CD4-positive, alpha-beta T cell treated with Interleukin-2 at 100 ng/mL for 4 hours (primary cell): Measurements from ENCODE around the gene MAPK4.
"Not testable (repeated sequence)": the region's sequence is repeated elsewhere in the genome, so short reads cannot be mapped to it uniquely, and the experiment has no call there.

Source experiments
- DNase-seq: peaks from one replicate; pipeline ENCODE4 v3.0.0-alpha.2; 2020; ENCODE audit warnings: low spot score

MAPK4 gene

DNA sequence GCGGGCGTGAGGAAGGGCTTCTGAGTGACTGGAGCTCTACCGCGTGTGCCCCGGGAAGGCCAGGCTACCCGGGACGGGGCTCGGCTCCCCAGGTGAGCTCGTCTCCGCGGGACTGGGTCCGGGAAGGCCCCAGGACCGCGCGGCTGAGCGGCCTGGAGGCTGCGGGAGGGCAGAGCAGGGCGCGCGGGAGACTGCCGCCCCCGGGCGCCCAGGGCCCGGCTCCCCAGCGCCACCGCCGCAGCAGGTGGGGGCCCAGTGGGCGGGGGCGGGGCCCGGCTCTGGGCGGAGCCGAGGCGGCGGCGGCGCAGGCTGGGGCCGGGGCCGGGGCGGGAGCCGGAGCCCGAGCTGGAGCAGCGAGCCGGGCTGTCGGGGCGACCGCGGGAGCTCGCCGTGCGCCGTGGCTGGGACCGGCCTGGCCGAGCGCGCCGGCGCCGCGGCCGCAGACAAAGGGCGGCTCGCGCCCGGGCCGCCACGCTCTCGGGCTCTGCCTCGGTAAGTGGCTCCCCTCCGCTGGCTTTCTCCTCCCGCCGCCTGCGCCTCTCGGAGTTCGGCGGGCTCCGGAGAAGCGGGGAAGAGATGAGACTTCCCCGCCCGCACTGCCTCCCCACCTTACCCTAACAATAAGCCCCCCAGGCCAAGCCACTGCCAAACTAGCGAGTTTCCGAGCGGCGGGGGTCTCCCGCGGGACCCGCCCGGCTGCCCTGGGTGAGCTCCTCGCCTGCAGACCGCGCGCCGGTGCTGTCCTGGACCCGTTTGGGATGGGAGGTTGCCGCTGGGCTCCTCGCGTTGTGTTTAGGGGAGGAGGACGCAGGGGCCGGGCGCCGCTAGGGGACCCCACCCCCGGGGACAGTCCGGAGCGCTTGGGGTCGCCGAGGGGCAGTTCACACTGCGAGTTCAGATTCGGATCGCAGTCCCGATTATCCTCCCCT lies at the start of gene MAPK4:
Gene MAPK4, plus strand, starts transcription at position 336 of the 929 bp plus-strand sequence. CDS start 103,872 bp downstream, outside the sequence.
- DNase-seq = no peak

GRCh38 chr18:50517277-50517676 lies 42.6 kb upstream of the MAPK4 start:
- DNase-seq = not testable (repeated sequence)

- DNase-seq = no peak
Observed at GRCh38 chr18:50518787-50519546, 40.9 kb upstream of the MAPK4 start.

DNA sequence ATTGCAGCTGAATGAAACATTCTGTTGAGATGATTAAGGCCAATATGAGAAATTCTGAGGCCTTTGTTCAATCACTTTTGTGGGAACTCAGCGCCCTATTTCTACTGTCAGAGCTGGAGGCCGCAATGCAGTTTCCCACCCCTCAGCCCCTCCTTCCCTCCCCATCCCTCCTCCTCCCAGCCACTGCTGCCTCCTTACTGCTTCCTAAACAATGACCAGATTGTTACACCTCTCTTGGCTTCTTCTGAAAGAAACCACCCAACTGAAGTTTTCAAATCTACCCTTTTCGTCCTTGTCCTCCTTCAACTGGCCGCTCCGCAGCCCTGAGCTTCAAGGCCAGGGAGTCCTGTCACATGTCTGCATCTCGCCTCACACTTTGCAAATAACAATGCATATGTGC lies 36.7 kb upstream of the MAPK4 start:
- no peak for DNase-seq

DNA sequence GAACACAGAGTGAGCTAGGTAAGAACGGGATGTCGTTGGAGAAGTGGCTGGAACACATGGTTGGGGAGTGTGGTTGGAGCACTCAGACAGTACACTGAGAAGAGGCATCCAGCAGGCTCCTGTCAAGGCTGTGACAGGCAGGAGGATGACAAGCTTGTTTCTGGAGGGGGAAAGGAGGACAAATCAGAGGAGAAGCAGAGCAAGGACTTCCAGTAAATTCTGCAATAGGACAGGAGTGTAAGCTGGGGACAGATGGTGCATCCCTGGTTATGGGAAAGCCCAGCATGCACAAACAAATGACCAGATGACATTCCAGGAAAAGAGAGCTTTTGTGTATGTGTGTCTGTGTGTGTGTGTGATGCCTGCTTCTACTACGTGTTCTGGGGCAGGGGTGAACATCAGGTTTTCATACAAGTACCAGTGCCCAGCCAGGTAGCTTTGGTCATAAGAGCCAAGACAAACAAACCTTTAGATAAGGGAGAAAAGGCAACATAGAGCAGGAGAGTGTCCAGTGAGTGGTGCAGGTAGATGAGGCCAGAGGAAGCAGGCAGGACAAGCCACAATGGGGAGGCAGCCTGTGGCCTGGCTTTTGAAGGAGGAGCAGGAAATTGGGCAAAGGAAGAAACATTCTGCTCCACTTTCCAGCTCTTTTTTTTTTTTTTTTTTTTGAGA lies 32.1 kb upstream of the MAPK4 start:
- DNase-seq = no peak

DNA sequence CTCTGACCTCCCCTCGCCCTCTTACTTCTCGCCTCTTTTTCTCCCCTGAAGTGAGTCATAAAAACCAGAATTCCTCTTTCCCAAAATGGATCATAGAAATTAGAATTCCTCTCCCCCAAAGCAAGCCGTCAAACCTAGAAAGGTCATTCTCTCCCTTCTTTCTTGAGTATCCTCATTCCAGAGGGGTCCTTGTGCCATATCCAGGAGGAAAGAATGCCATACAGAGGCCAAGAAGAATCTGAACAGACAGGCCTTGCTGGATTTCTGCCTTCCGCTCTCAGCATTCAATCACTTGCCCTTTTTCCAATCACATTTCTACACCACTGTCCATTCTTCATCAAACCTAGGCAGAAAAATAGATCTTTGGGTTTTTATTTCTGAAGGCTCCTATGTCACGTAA lies 31.1 kb upstream of the MAPK4 start:
- no peak for DNase-seq

- DNase-seq = not testable (repeated sequence)
Observed at GRCh38 chr18:50533822-50534221, 26.1 kb upstream of the MAPK4 start.

DNA sequence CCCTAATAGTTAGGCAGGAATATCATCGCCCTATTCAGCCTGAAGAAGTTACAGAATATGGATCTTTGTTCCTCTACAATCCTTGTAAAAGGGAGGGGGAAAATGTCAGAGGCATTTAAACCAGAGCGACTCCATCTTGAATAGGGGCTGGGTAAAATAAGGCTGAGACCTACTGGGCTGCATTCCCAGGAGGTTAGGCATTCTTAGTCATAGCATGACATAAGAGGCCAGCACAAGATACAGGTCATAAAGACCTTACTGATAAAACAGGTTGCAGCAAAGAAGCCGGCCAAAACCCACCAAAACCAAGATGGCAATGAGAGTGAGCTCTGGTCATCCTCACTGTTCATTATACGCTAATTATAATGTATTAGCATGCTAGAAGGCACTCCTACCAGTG lies 15.4 kb upstream of the MAPK4 start:
- not testable (repeated sequence) for DNase-seq

DNA sequence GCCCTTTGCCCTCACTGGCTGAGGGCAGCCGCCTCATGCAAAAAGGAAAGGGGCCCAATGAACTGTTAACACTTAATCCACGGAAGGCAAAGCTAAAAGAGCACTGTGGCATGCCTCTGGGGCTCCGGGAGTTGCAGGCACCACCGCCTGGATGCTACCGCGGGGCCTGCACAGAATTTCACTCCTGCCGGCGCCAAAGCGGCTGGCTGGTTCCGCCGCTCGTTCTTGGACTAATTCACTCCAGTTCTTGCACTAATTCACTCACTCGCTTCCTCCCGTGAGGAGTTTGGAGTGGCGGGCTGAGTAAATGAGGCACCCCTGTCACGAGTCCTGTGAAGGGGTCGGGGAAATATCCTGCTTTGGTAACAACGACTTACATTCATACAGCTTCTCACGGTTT lies 14.0 kb upstream of the MAPK4 start:
- DNase-seq = no peak

DNA sequence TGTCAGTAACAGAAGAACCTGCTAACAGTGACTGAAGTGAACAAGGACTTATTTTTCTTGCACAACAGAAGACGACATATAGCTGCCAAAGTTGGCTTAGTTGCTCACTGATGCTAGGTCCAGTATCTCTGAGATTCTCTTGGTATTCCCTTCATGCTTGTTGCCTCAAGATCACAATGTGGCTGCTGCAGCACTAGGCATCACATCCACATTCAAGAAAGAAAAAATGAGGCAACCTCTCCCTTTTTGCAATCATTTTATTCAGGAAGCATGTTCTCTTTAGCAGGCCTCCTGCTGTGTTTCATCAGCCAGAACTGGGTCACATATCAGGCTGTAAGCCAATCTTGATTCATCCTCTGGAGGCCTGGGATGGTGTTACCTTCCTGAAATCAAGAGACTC lies 11.7 kb upstream of the MAPK4 start:
- DNase-seq = no peak

- DNase-seq = not testable (repeated sequence)
Observed at GRCh38 chr18:50551651-50552050, 8.2 kb upstream of the MAPK4 start.

GRCh38 chr18:50558157-50558556 lies 1.7 kb upstream of the MAPK4 start:
- DNase-seq = no peak

DNA sequence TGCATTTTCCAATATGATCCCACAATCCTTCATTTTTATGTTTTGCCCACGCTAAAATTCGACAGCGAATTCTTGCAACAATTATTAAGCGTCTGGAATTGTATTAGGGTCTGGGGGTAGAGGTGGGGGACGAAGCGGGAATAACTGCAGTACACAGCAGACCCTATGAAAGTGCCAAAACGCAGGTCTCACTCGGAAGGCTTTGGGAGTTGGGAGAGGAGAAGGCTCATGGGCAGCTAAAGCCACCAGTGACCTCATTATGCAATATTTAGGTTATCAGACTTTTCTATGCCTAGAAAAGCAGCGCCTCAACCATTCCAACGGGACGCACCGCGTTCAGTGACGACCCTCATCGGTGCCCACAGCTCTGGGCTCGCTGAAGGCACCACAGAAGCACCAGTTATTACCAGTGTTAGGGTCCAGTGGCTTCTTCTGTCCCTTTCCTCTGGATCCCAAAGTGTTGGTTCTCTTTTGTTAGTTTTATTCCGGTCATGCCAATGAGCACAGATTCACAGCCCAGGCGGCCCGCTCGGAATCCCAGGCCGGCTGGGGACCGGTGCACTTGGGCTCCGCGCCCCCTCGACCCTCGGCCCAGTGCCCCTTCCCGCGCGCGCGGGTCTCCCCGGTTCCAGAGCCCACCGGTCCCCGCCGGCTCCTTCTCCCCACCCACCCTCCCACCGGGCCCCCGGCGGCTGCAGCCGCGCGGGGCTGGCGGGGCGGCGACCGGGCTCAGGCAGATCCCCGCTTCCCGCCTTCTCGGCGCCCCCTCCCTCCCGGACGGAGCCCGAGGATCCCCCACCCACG lies 737 bp upstream of the MAPK4 start:
- no peak for DNase-seq

GRCh38 chr18:50560681-50561629 lies 1.1 kb downstream of the MAPK4 start:
- no peak for DNase-seq

- not testable (repeated sequence) for DNase-seq
Observed at GRCh38 chr18:50562258-50562657, 2.4 kb downstream of the MAPK4 start.

DNA sequence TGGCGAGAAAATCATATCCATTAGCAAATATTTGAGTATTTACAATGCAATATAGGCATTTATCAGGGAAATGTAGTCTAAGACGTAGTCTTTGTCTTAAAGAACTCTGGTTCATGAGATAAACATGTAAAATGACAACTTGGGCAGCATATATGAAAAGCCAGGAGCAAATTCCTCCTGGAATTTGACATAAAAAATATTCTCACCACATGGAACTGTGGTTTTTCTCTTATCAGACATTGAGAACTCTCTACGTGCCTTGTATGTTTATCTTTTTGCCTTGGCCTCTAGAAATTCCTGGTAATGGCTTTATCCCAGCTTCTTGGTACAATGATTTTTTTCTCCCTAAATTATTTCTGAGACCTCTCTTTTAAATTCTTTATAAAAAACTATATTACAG lies 2.8 kb downstream of the MAPK4 start:
- DNase-seq = no peak

- no peak for DNase-seq
Observed at GRCh38 chr18:50563376-50563775, 3.5 kb downstream of the MAPK4 start.

DNA sequence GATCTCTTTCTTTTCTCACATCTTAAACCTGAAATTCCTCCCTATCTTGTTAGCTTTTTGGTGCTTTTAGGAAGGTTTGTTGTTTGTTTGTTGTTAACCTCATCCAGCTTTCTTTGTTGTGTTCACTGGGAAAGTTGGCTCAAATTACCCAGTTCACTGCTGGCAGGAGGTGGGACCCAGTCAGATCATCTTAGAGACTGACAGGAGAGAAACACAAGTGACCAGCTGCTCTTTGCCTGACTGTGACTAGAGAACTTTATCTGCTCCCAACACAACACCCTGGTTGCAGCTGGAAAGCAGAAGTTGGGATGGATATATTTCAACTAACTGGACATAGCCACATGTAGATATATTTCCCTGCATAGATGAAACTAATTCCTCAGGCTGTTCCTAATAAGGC lies 10.0 kb downstream of the MAPK4 start:
- no peak for DNase-seq

GRCh38 chr18:50571606-50572005 lies 11.7 kb downstream of the MAPK4 start:
- DNase-seq = no peak

- not testable (repeated sequence) for DNase-seq
Observed at GRCh38 chr18:50573196-50573595, 13.3 kb downstream of the MAPK4 start.

- no peak for DNase-seq
Observed at GRCh38 chr18:50573679-50574078, 13.8 kb downstream of the MAPK4 start.
